HG03108 (cell line): ENCODE results near the gene CDK6.

Experiments used
- ATAC-seq: cut with Tn5 transposase; IDR thresholded peaks from one replicate; pipeline ENCODE4 v1.9.1; 2021; ENCODE audit warnings: moderate library complexity; ENCODE audit not compliant: unreplicated experiment

Gene CDK6

DNA sequence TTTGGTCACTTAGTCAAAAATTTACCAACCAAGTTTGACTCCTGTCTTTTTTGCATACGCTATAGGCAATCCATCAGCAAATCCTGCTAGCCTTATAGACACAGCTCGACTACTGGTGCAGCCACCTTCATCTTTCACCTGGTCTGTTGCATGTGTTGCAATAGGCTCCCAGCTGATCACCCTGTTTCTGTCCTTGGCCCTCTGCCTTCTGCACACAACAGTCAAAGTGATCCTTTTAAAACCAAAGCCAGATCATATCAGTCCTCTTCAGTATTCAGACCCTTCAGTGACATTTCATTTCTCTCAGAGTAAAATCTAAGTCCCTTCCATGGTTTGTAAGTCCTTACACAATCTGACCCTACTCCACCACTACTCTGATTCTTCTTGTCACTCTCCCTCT is 10.9 kb upstream of the CDK6 start:
- ATAC-seq: no peak

DNA sequence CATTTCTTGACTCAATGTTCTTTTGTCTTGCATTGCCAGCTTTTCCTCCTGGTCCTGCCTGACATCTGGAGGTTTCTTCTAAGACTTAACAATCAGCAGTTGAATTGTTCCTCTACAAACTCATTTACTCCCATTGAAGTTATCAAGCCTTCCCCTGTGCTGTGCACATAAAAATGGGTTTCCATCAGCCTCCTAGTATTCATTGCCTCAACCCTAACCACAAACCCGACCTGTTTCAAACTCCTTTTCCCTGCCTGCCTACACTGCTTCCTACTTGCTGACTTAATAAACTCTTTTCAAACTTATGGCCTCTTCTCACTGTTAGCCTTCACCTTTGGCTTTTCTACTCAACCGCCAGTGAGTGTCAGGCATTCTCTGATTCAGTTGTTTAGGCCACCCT is 9.4 kb upstream of the CDK6 start:
- ATAC-seq: no peak

DNA sequence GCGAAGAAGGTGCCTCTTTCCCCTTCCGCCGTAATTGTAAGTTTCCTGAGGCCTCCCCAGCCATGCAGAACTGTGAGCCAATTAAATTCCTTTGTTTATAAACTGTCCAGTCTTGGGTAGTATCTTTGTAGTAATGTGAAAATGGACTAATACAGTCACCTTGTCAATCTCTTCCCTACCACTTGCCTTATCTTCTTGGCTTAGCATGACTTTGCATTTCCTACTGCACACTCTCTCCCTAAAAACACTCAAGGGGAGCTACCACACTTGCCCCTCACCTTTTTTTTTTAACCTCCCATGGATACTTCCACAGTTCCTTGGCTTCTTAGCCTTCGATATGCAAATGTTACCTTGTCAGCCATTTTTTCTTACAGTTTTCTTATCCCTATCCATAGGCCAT is 7.4 kb upstream of the CDK6 start:
- ATAC-seq: no peak

DNA sequence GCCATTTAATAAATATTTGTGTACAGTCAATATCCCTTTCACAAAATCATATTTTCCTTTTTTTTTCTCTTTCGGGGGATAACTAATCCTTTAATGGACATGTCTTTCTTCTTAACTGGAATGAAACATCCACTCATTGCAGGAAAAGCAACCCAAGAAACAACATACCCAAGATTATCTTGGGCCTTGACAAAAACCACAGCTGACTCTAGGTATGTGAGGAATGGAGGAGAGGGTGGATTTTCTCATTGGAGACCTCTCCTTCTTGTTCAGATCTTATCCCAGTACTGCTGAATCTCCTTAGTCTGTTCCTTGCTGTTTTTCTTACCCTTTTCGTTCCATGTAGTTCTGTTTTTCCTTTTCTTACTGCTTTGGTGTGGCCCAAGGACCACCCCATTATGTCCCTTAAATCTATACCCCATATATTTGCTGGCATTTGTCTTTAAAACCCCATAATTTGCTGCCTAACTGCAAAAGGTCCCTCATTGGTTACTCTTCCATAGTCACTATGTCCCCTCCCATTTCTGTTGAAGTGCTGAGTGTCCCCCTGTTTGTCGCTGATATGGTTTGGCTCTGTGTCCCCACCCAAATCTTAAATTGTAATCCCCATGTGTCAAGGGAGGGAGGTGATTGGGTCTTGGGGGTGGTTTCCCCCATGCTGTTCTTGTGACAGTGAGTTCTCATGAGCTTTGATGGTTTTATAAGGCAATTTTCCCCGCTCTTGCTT is 6.8 kb upstream of the CDK6 start:
- ATAC-seq: no peak

DNA sequence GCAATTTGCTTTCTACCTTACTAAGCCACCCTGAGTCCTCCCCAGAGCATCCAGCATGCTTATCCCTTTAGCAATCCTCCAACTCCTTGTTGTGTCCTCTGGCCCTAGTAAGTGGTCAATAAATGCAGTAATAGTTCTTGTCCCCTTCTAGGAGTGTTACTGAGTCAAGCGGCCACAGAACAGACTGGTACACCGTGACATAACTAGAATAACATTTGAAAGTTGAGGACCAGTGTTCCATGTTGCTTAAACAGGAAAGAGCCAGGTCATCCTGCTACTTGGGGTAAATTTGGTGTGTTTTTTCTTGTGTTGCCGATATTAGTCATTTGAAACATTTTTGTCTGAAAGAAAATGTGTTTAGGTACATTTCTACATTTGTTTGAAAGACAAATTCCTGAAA is 4.8 kb upstream of the CDK6 start:
- ATAC-seq: no peak

DNA sequence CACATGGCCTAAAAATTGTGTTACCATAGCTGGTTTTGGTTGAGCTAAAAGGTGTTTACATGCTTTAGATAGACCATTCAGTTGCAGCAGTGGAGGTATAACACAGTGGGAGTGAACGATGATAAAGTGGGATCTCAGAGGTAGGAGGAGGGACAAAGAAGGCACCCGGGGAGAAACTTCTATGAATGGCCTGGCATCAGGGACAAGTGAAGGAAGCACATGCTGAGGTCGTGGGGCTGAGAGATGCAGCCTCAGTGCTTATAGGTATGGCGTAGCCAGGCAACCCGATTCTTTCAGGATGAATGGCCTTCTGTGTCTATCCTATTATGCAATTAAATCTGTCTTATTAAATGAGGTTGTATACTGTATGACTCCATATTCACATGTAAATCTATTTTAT is 3.9 kb upstream of the CDK6 start:
- ATAC-seq: no peak

DNA sequence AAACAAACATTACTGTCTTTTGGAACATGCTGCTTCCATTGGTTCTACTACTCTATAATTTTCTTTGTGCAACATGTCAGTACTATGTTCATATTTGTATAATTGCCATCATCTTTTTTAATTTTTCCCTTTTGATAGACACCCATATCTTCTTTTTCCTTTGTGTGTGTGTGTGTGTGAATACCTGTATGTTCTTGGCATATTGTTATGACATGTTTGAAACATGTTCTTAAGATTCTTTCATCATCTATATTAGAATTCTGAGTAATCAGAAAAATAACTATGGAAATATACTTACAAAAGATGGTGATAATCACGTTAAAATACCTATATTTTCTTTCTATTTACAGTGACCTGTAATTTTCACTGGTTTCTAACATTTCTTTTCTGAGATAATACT is 3.5 kb upstream of the CDK6 start:
- no peak for ATAC-seq

DNA sequence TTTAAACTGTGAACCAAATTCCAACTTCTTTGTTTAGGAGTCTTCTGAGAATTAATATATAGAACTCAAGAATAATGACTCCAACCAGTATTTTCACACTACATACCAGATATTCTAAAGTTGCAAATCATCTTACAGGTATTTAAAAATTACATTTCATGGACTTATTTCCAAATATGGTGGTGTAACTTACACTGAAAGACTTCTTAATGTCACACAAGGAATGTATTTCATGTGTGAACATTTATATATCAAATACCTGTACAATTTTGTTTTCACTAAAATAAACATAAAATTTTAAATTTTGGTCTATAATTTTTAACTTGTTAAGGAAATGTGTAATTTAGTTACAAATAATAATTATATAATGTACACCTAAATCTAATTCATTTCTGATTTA is 2.6 kb upstream of the CDK6 start:
- ATAC-seq: no peak

DNA sequence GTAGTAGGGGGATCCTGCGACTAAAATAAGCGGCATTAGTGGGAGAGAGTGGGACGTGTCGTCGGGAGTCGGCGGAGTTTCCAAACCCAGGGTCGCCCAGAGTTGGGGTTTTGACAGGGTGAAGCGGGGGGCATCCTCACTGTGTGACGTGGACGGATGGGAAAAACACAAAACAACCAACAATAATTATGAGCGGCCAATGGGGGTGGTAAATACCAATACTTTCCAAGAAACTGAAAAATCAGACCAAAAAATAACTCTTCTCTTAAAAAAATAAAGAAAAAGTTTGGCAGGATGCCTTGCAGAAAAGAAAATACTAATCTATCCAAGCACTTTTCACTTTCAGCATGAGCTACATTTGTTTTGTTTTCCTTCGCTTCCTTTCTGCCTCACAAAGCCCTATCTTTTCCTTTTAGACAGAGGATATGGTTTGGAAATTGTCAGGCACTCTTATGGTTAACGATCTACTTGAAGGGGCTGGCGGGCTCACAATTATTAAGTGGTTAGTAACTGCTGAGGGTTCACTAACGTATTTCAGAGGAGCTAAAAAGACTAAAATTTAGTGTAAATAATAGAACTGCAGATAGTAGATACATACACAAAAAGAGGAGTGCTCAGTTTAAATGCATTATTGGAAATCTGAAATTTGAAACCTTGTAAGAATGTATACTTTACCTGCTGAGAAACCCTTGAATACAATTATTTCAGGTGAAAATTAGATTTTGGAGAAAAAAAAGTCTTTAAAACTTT is 802 bp upstream of the CDK6 start:
- ATAC-seq: no peak

DNA sequence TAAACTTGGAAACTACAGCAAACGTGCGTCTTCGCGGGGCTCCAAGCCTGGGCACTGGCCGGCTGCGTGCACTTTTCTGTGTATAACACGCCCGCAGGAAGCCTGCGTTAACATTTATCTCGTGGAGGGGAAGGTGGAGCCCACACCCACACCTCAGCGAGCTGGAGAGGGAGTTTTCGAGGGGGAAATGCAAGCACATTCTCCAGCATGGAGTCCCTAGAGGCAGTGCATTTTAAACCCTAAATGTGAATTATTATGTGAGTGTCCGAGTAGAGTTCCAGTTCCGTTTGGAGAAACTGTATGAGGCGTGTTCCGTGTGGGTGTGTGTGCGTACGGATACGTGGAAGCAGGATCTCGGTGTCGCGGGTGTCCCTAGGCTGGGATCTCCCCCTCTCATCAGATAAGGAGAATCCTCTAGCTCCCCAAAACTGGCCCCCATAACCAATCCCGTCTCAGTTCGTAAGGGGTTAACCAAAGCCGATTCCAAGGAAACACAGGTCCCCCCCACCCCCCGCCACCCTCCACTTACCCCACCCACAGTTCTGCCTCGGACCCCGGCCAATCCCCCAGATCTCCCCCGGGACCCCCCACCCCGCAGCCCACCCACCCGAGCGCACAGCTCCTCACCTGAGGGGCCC is 403 bp downstream of the CDK6 start:
- ATAC-seq: no peak

DNA sequence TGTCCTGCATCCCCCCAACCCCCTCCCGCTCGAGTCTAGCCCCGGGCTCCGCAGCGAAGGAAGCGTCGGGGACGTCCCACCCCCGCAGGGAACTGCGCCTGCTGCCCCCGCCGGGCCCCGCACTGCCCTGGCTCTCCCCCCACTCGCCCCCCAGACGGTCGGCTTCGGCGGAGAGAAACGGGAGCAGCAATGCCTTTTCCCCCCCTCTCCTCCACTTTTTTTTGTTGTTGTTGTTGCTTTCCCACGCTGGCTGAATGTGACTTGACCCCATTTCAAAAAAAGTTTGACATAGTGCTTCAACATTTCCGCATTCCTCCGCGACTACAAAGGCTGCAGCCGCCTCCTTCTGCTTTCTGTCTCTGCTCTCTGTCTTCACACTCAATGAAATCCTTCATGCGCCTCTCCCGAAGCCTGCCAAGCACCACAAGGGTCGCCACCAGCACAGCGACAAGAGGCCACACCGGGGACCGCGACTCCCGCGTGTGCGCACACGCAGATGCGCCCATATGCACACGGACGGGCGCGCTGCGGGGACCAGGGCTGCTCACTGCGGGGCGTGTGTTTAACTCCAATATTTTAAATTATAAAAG is 1.0 kb downstream of the CDK6 start:
- ATAC-seq: no peak

DNA sequence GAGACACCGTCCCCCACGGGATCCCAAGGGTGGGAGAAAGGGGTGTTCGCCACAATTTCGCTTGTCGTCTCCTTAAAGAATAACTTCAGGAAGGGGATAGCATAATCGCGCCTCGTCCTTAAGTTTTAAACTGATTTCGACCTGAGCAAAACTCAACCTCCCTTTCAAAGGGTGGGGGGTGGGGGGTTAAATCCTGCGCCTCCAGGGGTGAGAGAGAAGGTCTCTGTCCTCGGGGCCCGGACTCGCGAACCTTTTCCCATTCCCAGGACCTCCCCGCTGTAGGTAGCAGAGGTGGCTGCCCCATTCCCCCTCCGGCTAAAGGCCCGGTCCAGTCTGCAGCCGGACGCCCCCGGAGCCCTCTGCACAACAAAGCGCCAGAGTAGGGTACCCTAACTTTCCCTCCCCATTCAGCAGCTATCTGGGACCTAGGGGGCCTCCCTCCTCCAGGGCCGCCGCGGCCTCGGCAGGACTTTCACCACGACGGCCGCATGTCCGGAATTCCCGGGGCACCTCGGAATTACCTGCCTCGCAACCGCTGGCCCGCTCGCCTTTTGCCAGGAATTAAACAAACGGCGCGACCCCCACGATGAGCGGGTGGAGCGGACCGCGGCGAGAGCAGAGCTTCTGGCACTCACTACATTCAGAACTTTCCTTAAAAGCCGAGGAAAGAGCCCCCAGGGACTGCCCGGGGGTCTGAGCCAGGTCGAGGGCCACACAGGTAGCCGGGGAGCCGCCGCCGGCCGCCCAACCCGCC is 1.7 kb downstream of the CDK6 start:
- ATAC-seq: no peak

DNA sequence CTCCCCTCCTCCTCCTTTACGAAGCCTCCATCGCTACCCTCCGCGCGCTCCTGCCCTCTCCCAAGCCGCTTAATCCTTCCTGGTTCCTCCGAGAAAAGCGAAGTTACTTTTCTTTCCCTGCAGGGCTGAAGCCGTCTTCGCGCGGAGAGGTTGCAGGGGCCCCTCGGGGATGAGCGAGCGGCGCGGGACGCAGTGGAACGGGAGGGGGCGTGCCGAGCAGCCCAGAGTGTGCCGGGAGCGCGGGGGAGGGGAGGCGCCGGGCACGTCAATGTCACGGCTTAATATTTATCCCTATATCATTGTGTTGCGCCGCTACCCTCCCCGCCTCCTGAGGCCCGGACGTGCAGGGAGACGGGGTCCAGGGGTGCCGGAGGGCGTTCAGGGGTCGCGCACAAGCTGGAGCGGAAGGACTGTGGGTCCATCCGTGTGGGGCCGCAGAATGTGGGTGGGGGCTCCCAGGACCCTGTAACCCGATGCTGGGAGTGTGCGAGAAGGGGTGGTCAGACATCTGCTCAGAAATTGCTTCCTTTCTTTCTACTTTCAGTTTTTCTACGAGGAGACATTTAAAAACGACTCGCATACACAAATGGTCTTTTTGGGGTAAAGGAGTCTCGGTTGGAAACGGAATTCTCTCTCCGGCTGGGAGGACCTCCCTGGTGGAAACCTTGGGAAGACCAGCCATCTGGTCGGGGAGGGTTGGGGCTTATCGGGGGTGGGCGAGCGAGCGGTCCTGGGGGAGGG is 2.4 kb downstream of the CDK6 start:
- ATAC-seq: peak; percentile 53

DNA sequence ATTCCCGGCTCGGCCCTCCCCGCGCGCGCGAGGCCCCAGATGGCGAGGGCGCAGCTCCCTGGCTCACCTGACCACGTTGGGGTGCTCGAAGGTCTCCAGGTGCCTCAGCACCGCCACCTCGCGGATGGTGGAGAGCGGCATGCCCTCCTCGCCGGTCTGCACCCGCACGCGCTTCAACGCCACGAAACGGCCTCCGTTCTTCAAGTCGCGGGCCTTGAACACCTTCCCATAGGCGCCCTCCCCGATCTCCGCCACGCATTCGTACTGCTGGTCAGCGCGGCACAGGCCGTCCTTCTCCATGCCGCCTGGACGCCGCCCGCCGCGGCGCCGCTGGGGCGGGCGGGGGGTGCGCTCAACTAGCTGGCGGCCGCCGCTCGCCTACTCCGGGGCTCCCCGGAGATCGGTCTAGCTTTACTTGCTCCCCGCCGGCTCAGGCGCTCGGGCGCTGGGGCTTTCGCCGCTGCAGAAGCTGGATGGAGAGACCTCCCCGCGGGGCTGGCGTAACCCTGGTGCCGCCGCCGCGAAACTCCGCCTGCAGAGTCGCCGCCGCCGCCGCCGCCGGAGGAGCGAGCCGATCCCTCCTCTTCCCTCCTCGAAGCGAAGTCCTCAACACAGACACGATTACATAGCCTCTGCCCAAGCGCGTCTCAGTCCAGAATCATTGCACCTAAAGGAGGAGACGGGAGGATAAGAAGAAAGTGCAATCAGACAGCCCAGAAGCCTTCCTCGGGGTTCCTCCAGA is 3.2 kb downstream of the CDK6 start:
- peak; percentile 56 for ATAC-seq

DNA sequence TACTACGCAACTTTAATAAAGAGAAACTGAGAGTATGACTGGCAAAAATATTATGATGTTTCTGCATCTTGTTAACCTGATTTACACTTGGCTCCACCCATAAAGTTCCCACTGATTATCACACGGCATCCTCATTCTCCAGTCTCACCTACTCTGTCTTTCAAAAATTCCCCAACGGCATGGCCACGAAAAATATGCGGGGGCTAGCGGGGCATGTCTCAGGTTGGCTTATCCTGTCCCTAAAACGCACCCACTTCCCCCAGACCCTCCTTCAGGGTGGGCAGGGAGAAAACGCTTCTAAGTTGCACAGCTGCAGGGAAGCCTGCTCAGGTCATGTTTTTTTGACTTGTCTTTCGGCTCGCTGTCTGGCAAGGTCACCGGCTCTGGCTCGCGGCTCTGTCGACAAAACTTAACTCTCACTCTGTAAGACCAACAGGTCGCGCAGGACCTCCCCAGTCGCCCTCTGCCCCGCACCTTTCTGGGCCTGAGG is 3.8 kb downstream of the CDK6 start:
- ATAC-seq: peak; percentile 0

DNA sequence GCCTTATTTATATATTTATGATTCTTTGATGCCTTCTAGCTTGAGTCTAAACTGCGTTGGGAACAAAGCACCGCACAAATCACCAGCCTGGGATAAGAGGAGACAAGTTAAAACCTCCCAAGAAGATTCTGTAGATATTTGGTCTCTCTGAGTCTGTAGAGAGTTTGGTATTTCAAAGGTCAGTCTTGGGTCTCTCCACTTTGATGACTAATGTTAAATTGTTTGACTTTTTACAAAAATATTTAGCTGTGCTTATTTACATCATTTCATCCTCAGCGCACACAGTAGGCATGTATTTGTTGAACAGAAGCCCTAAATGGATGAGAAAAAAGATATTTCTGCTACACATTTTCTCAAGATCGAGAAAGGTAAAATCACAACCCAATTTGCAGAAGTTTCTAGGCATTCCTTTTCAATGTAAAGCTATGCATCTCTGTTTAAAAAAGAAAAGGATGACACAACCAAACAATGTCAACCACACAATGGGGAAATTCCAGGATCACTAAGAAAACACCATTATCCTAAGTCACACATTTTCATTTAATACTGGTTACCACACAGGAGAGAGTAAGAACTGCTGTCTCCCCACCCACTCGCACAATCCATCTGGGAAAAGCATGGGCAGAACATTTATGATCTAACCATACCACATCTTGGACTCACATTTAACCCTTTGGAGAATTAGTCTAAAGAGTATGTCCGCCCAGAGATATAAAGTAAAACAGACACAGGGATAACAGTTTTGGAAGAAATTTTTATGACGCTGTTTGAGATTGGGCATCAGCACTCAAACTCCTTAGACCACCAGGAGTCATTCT is 4.4 kb downstream of the CDK6 start:
- ATAC-seq: no peak

DNA sequence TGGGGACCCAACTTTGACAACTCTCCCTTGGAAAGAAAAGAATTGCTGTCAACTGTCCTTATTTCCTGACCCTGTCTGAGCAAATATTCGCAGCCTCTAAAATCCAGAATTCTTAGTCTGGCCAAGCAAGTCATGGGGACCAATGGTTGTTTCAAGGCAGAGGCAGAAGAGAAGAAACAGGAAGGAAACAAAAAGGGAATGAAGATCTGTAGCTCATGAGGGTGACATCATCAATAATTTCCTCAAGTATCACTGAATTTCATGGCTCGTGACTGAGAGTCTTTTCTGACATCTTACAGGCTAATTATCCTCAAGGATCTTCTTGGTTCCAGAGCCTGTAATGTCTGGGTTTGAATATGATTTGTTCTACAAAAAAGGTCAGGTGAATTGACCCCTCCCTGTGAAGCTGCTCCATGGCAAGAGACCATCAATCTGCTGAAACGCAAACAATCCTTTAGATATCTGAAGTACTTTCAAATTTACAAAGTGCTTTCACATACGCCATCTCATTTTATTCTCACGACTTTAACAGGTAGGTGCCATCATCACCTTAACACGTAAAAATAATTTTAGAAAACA is 5.8 kb downstream of the CDK6 start:
- ATAC-seq: no peak

DNA sequence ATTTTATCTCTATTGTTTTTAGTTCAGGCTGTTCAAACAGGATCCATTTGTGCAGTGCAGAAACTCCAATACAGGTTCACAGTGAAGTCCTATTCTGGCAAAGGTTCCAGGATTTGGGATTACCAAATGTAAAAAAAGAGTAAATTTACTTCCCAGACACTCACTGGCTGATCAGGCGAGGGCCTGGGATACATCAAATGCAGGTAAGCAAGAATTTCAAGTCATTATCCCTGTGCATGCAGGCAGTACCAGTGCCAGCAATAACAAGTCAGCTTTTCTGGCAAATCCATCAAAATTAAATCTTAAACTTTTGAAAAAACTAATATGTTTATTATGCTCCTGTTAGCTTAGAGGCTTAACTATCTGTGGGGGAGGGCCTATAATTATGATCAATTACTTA is 6.3 kb downstream of the CDK6 start:
- no peak for ATAC-seq
